Measurements from ENCODE around the gene IQGAP2.

Gene IQGAP2

GRCh38 chr5:76378355-76378754 lies 24.7 kb upstream of the IQGAP2 start:
- Mint-ChIP-seq H3K36me3 (ENCODE audit: low read depth) (no peaks in the 10 kb centered on the region), H3K4me1 (ENCODE audit: low read depth) (peaks cover 18% of the 10 kb centered on the region), H3K4me3 (no peak overlapping the region), H3K9me3 (no peaks in the 10 kb centered on the region), H3K27ac (peak overlapping the region; percentile 64), H3K27me3 (ENCODE audit: low read depth) (no peaks in the 10 kb centered on the region)

GRCh38 chr5:76379316-76379715 lies 23.8 kb upstream of the IQGAP2 start:
- Mint-ChIP-seq H3K27me3 (ENCODE audit: low read depth) (no peaks in the 10 kb centered on the region), H3K4me3 (no peak overlapping the region), H3K27ac (peak overlapping the region; percentile 18), H3K4me1 (ENCODE audit: low read depth) (peaks cover 22% of the 10 kb centered on the region), H3K9me3 (no peaks in the 10 kb centered on the region), H3K36me3 (ENCODE audit: low read depth) (no peaks in the 10 kb centered on the region)

GRCh38 chr5:76379855-76380254 lies 23.2 kb upstream of the IQGAP2 start:
- Mint-ChIP-seq H3K27ac (no peak overlapping the region), H3K27me3 (ENCODE audit: low read depth) (no peaks in the 10 kb centered on the region), H3K36me3 (ENCODE audit: low read depth) (no peaks in the 10 kb centered on the region), H3K9me3 (no peaks in the 10 kb centered on the region), H3K4me3 (no peak overlapping the region), H3K4me1 (ENCODE audit: low read depth) (peaks cover 21% of the 10 kb centered on the region)

- Mint-ChIP-seq H3K4me3 (no peak overlapping the region), H3K4me1 (ENCODE audit: low read depth) (peaks cover 20% of the 10 kb centered on the region), H3K9me3 (no peaks in the 10 kb centered on the region), H3K27ac (no peak overlapping the region), H3K36me3 (ENCODE audit: low read depth) (no peaks in the 10 kb centered on the region), H3K27me3 (ENCODE audit: low read depth) (no peaks in the 10 kb centered on the region)
These were observed 22.6 kb upstream of the IQGAP2 start for GRCh38 chr5:76380346-76381066.

GRCh38 chr5:76383126-76383832 lies 19.8 kb upstream of the IQGAP2 start:
- H3K27me3 Mint-ChIP-seq (ENCODE audit: low read depth), result no peaks in the 10 kb centered on the region
- H3K27ac Mint-ChIP-seq, result no peak overlapping the region
- no peaks in the 10 kb centered on the region for H3K9me3 Mint-ChIP-seq
- H3K4me1 Mint-ChIP-seq (ENCODE audit: low read depth), result peaks cover 19% of the 10 kb centered on the region
- no peak overlapping the region for H3K4me3 Mint-ChIP-seq
- H3K36me3 Mint-ChIP-seq (ENCODE audit: low read depth), result no peaks in the 10 kb centered on the region

- no peak overlapping the region for H3K27ac Mint-ChIP-seq
- no peaks in the 10 kb centered on the region for H3K27me3 Mint-ChIP-seq (ENCODE audit: low read depth)
- H3K4me3 Mint-ChIP-seq, result no peak overlapping the region
- H3K36me3 Mint-ChIP-seq (ENCODE audit: low read depth), result no peaks in the 10 kb centered on the region
- no peaks in the 10 kb centered on the region for H3K9me3 Mint-ChIP-seq
- peaks cover 14% of the 10 kb centered on the region for H3K4me1 Mint-ChIP-seq (ENCODE audit: low read depth)
These were observed 18.9 kb upstream of the IQGAP2 start for GRCh38 chr5:76384189-76384588.

- Mint-ChIP-seq H3K36me3 (ENCODE audit: low read depth) (no peaks in the 10 kb centered on the region), H3K27me3 (ENCODE audit: low read depth) (no peaks in the 10 kb centered on the region), H3K9me3 (no peaks in the 10 kb centered on the region), H3K4me1 (ENCODE audit: low read depth) (peaks cover 9% of the 10 kb centered on the region), H3K27ac (no peak overlapping the region), H3K4me3 (no peak overlapping the region)
These were observed 18.4 kb upstream of the IQGAP2 start for GRCh38 chr5:76384705-76385104.

- H3K9me3 Mint-ChIP-seq, result no peaks in the 10 kb centered on the region
- no peak overlapping the region for H3K4me3 Mint-ChIP-seq
- H3K27me3 Mint-ChIP-seq (ENCODE audit: low read depth), result no peaks in the 10 kb centered on the region
- no peaks in the 10 kb centered on the region for H3K36me3 Mint-ChIP-seq (ENCODE audit: low read depth)
- no peak overlapping the region for H3K27ac Mint-ChIP-seq
- H3K4me1 Mint-ChIP-seq (ENCODE audit: low read depth), result peaks cover 16% of the 10 kb centered on the region
These were observed 17.5 kb upstream of the IQGAP2 start for GRCh38 chr5:76385540-76385939.

- peaks cover 2% of the 10 kb centered on the region for H3K36me3 Mint-ChIP-seq (ENCODE audit: low read depth)
- no peak overlapping the region for H3K4me3 Mint-ChIP-seq
- H3K27me3 Mint-ChIP-seq (ENCODE audit: low read depth), result no peaks in the 10 kb centered on the region
- H3K27ac Mint-ChIP-seq, result no peak overlapping the region
- H3K4me1 Mint-ChIP-seq (ENCODE audit: low read depth), result peaks cover 24% of the 10 kb centered on the region
- H3K9me3 Mint-ChIP-seq, result no peaks in the 10 kb centered on the region
These were observed 16.7 kb upstream of the IQGAP2 start for GRCh38 chr5:76386360-76386759.

GRCh38 chr5:76388236-76388635 lies 14.8 kb upstream of the IQGAP2 start:
- Mint-ChIP-seq H3K27ac (no peak overlapping the region), H3K4me1 (ENCODE audit: low read depth) (peaks cover 35% of the 10 kb centered on the region), H3K4me3 (no peak overlapping the region), H3K9me3 (no peaks in the 10 kb centered on the region), H3K27me3 (ENCODE audit: low read depth) (no peaks in the 10 kb centered on the region), H3K36me3 (ENCODE audit: low read depth) (peaks cover 2% of the 10 kb centered on the region)

- Mint-ChIP-seq H3K27me3 (ENCODE audit: low read depth) (no peaks in the 10 kb centered on the region), H3K36me3 (ENCODE audit: low read depth) (peaks cover 2% of the 10 kb centered on the region), H3K9me3 (no peaks in the 10 kb centered on the region), H3K4me1 (ENCODE audit: low read depth) (peaks cover 37% of the 10 kb centered on the region), H3K27ac (no peak overlapping the region), H3K4me3 (no peak overlapping the region)
These were observed 14.1 kb upstream of the IQGAP2 start for GRCh38 chr5:76388791-76389512.

GRCh38 chr5:76389513-76390154 lies 13.5 kb upstream of the IQGAP2 start:
- H3K36me3 Mint-ChIP-seq (ENCODE audit: low read depth), result peaks cover 2% of the 10 kb centered on the region
- no peak overlapping the region for H3K4me3 Mint-ChIP-seq
- no peak overlapping the region for H3K27ac Mint-ChIP-seq
- H3K4me1 Mint-ChIP-seq (ENCODE audit: low read depth), result peaks cover 36% of the 10 kb centered on the region
- no peaks in the 10 kb centered on the region for H3K9me3 Mint-ChIP-seq
- H3K27me3 Mint-ChIP-seq (ENCODE audit: low read depth), result no peaks in the 10 kb centered on the region

GRCh38 chr5:76391014-76391413 lies 12.1 kb upstream of the IQGAP2 start:
- no peak overlapping the region for H3K27ac Mint-ChIP-seq
- no peaks in the 10 kb centered on the region for H3K9me3 Mint-ChIP-seq
- H3K4me1 Mint-ChIP-seq (ENCODE audit: low read depth), result peaks cover 34% of the 10 kb centered on the region
- H3K36me3 Mint-ChIP-seq (ENCODE audit: low read depth), result peaks cover 2% of the 10 kb centered on the region
- no peaks in the 10 kb centered on the region for H3K27me3 Mint-ChIP-seq (ENCODE audit: low read depth)
- H3K4me3 Mint-ChIP-seq, result no peak overlapping the region

- Mint-ChIP-seq H3K27ac (no peak overlapping the region), H3K4me3 (no peak overlapping the region), H3K4me1 (ENCODE audit: low read depth) (peaks cover 32% of the 10 kb centered on the region), H3K27me3 (ENCODE audit: low read depth) (no peaks in the 10 kb centered on the region), H3K9me3 (no peaks in the 10 kb centered on the region), H3K36me3 (ENCODE audit: low read depth) (peaks cover 6% of the 10 kb centered on the region)
These were observed 9.9 kb upstream of the IQGAP2 start for GRCh38 chr5:76393035-76393680.
